D721Med (cell line): ENCODE results near the gene MITF.

Experiments used
- DNase-seq: peaks from one replicate; pipeline ENCODE4 v3.0.0; 2011; ENCODE audit warnings: low spot score; ENCODE audit not compliant: insufficient read length
- FAIRE-seq: peaks from 2 replicates; lab custom pipeline; 2011; peaks lifted over from hg19 to GRCh38; lab: Jason Lieb, UNC
- TF ChIP-seq, protein P1 (sequence below): IDR thresholded peaks from 2 replicates; pipeline ENCODE4 v1.5.1; 2012; ENCODE audit warnings: mild to moderate bottlenecking, control low read depth; ENCODE audit not compliant: insufficient read depth; ENCODE audit errors: missing control alignments

MITF gene

DNA sequence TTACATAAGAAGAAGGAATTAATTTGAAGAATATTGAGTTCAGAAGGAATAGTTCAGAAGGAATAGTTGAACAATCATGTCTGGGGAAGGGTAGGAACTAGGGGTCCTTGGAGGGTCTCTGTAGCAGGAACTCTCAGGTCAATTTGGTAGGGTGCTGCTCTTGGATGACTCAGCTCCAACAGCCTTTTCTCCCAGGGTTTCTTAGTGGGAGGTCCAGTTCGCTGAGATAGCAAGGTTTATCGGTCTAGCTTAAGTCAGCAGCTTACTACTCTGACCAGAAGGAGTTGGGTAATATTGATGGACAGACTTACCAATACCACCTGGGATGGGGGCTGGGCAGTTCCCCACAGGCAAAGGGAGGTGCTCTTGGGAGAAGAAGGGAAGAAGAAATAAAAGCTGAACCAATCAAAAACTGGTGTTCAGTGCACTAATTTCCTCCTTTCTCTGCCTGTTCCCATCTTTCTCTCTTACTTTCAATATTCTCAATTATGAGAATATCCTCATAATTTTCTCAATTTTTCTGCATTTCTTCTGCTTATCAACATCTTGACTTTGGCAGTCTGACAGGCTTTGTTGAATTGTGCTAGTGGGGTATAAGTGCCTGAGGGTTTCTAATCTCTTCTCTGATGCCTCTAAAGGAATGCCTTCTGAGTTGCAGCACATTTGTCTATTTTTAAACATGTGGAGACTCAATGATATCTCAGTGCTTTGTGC is 14.4 kb upstream of the MITF start:
- FAIRE-seq = no peak
- DNase-seq = no peak
- TF ChIP-seq, protein P1, sequence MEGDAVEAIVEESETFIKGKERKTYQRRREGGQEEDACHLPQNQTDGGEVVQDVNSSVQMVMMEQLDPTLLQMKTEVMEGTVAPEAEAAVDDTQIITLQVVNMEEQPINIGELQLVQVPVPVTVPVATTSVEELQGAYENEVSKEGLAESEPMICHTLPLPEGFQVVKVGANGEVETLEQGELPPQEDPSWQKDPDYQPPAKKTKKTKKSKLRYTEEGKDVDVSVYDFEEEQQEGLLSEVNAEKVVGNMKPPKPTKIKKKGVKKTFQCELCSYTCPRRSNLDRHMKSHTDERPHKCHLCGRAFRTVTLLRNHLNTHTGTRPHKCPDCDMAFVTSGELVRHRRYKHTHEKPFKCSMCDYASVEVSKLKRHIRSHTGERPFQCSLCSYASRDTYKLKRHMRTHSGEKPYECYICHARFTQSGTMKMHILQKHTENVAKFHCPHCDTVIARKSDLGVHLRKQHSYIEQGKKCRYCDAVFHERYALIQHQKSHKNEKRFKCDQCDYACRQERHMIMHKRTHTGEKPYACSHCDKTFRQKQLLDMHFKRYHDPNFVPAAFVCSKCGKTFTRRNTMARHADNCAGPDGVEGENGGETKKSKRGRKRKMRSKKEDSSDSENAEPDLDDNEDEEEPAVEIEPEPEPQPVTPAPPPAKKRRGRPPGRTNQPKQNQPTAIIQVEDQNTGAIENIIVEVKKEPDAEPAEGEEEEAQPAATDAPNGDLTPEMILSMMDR = no peak

DNA sequence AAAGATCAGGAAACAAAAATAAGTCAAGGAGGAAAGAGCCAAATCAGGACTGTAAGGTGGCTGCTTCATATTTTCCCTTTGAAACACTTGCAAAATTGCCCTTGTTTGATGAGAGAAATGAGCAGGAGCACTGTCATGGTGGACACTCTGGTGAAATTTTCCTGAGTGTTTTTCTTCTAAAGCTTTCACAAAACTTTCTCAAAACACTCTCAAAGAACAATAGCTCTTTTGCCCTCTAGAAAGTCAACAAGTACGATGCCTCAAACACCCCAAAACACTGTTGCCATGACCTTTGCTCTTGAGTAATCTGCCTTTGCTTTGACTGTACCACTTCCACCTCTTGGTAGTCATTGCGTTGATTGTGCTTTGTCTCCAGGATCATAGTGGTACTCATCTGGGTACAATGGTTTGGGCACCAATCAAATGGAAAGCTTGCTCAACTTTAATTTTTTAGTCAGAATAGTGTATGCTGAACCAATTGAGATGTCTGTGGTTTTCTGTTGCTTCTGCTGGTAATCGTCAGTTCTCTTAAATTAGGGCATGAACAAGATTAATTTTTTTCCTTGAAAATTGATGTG is 13.2 kb upstream of the MITF start:
- DNase-seq (no peak), FAIRE-seq (no peak)
- TF ChIP-seq, protein P1 = no peak

DNA sequence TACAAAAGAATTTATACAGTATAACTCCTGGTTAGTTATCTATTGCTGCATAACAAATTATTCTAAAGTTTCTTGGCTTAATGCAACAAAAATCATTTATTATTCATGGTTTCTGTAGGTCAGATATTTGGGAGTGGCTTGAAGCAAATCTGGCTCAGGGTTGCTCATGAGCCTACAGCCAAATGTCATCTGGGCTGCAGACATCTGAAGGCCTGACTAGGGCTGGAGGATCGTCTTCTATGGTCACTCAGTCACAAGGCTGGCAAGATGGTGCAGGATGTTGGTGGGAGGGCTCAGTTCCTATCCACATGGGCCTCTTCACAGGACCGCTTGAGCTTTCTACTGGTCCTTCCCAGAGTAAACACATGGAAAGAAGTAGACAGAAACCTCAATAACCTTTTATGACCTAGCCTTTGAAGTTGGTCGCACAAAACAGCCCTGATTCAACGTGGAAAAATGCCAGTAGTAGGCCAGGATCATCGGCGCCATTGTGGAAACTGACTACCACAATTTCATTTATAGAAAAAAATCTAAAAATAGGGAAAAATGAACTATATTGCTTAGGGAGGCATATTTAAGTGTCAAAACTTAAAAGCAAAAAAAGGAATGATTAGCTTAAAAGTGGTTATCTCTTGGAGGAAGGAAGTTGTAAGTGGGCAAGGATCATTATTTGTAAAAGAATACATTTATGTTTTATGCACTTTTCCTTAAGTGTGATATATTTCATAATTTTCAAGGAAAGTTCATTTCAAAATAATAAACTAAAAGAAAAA is 9.9 kb upstream of the MITF start:
- no peak for DNase-seq
- TF ChIP-seq, protein P1 = no peak
- FAIRE-seq = no peak

GRCh38 chr3:69731080-69731479 is 8.2 kb upstream of the MITF start:
- FAIRE-seq (no peak), DNase-seq (no peak)
- TF ChIP-seq, protein P1 = no peak

DNA sequence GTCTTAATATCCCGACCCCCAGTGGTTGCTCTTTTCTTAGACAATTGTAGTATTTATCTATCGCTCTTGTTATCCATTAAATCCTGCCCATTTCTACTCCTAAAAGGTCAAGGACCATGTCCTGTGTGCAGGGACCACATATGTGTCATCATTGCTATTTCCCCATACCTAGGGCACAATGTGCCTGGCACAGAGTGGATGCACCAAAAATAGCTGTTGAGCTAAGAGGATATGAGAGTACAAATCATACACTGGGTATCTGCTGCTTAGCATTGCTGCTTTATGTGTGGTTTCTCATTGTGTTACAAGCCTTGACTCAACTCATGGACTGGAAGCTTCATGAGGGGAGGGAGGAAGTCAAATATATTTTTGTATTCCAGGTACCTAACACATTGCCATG is 3.4 kb upstream of the MITF start:
- FAIRE-seq = no peak
- TF ChIP-seq, protein P1 = no peak
- no peak for DNase-seq

DNA sequence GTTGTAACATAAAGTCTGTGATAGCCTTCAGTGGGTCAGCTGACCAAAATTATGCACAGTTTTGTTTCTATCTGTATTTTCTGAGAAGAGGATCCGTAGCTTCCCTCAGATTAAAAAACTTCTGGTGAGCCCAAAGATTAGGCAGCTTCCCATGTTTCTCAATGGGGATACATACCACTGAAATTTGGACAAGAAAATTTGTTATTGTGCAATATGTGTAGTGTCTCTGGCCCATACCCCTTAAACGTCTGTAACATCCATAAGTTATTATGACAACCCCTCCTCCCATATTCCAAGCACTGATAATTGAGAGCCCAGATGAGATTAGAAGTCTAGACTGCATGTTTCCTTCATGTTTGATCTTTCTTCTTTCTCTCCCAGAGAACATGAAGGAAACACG is 1.9 kb upstream of the MITF start:
- TF ChIP-seq, protein P1 = no peak
- FAIRE-seq = no peak
- no peak for DNase-seq
